ENCODE results near the gene EIF3L.

The EIF3L gene

DNA sequence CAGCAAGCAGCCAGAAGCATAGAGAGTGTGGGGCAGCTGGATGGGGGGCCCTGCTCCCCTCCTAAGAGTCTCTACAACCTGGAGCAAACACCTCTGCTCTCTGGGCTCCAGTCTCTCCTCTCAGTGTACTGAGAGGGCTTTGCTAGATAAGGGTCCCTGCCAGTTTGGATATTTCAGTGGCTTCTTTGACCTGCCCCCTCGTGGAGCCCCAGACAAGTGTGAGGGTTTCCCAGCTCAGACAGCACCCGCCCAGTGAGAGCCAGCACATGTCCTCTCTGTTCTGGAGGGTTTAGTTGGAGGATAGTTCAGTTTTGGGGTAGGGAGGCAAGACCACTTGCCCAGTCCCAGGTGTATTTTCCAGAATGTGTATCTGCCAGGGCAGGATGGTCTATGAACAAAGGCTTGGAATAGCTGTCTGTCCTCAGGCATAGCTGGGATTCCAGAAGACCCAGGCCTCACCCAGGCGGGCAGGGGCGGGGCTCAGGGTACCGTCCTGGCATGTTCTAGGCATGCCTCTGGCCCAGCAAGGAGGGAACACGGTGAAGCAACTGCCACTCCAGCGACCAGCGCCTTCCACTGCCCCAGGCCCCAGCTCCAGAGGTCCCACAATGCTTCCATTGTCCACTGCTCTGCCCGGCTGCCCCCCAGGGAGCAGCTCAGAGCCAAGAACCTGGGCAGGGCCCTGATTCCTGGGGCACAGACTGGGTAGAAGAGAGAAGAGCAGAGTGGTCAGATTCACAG is 49.4 kb downstream of the EIF3L start:
- TF ChIP-seq CTCF (IDR thresholded peaks at IDR 0.05; ENCODE audit: control extremely low read depth, extremely low read depth, low read depth, missing control alignments): no peak
- DNase-seq (ENCODE audit: extremely low spot score): no peak
- ChIA-PET POLR2A (no interaction called here), CTCF (interaction anchor here (1.1 to 3.6 kb wide), 6 partner anchors 8 to 154 kb away, joined by 3 to 29 read pairs (median 8); partner anchors contain the start of gene MICALL1)

- DNase-seq (ENCODE audit: extremely low spot score): no peak
- CTCF ChIA-PET: interaction anchor here (0.9 to 3.6 kb wide), 12 partner anchors 8 to 86 kb away, joined by 3 to 29 read pairs (median 5); no protein-coding TSS in a partner anchor
Measured at GRCh38 chr22:37904572-37905533, 55.6 kb downstream of the EIF3L start.

GRCh38 chr22:37905534-37906363 is 56.5 kb downstream of the EIF3L start, which contains the start of gene MICALL1:
MICALL1 (plus strand) TSS chr22:37906297; CDS start chr22:37906423, 126 bp downstream.
- ChIA-PET POLR2A (interaction anchor here (0.5 to 1.3 kb wide), 4 partner anchors 9 to 98 kb away, joined by 3 to 8 read pairs (median 4); partner anchors contain the start of gene GCAT), CTCF (interaction anchor here (0.7 to 3.6 kb wide), 22 partner anchors 9 to 283 kb away, joined by 3 to 29 read pairs (median 4); partner anchors contain the start of genes C22orf23, GCAT and POLR2F)
- peak; percentile 95 for DNase-seq (ENCODE audit: extremely low spot score)
- TF ChIP-seq CTCF (IDR thresholded peaks at IDR 0.05; ENCODE audit: control extremely low read depth, extremely low read depth, low read depth, missing control alignments): peak; percentile 78

More at GRCh38 chr22:37904572-37905533, 55.6 kb downstream of the EIF3L start:
- TF ChIP-seq CTCF (IDR thresholded peaks at IDR 0.05; ENCODE audit: control extremely low read depth, extremely low read depth, low read depth, missing control alignments): no peak
- POLR2A ChIA-PET: interaction anchor here (0.9 kb wide), 1 partner anchor 8 kb away, joined by 3 read pairs; no protein-coding TSS in a partner anchor

- DNase-seq (ENCODE audit: extremely low spot score): peak; percentile 75
- ChIA-PET CTCF (interaction anchor here (0.8 to 3.6 kb wide), 19 partner anchors 9 to 263 kb away, joined by 3 to 29 read pairs (median 4); partner anchors contain the start of genes C22orf23, GCAT and POLR2F), POLR2A (interaction anchor here (1.1 to 1.3 kb wide), 2 partner anchors 10 to 99 kb away, joined by 6 to 8 read pairs; partner anchors contain the start of gene GCAT)
- TF ChIP-seq CTCF (IDR thresholded peaks at IDR 0.05; ENCODE audit: control extremely low read depth, extremely low read depth, low read depth, missing control alignments): no peak
Measured at GRCh38 chr22:37906364-37907008, 57.3 kb downstream of the EIF3L start.

GRCh38 chr22:37907036-37907954 is 58.1 kb downstream of the EIF3L start:
- DNase-seq (ENCODE audit: extremely low spot score): no peak
- POLR2A ChIA-PET: interaction anchor here (1.1 to 1.3 kb wide), 2 partner anchors 11 to 100 kb away, joined by 6 to 8 read pairs; partner anchors contain the start of gene GCAT
- no peak for TF ChIP-seq CTCF (IDR thresholded peaks at IDR 0.05; ENCODE audit: control extremely low read depth, extremely low read depth, low read depth, missing control alignments)
- CTCF ChIA-PET: interaction anchor here (1.1 to 3.6 kb wide), 6 partner anchors 8 to 58 kb away, joined by 3 to 29 read pairs (median 6); no protein-coding TSS in a partner anchor

All from GM10248 (cell line).